ENCODE measurements around the gene PEX5L.

PEX5L gene

DNA sequence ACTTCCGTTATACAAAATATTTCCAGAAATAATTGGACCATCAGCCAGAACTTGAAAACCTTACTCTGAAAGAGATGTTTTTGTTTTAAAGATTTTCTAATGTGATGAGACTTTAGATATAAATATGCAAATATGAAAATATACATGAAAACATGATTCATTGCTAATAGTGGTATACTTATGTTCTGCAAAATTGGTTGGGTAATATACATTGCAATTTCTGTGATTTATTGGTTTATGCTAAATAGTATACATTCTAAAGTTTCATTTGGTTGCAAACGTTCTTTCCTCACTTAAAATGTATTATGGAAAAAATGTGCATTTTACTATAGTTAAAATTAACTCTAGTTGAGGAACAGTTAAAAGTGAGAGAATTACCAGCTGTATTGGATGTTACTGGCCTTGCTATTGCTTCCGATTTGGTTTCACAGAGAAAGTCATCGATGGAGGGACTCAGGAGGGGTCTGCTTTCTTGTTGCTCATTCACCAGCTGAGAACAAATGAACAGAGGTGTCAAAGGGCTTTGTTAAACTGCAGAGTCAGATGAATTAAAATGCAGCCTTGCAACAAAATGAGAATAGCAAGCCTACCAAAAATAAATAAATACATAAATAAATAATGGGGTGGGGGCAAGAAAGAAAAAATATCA lies 149.3 kb downstream of the PEX5L start:
- no peak for DNase-seq

DNA sequence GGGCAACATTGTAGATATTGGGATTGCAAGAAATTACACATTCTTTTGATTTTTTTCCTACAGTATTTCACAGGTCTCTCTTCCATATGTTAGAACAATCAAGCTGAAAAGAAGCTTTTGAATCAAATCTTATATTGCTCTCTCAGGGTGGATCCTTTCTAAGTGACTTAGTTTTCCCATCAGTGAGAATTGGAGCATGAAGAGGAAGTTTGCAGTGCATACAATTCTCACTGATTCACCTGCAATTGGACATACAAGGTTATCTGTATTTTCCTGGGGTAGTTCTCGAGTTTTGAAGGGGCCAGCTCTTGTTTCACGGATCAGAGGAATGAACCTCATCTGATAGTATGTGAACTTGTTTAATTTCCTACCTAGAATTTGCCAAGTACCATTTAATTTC lies 150.8 kb downstream of the PEX5L start:
- DNase-seq = no peak

DNA sequence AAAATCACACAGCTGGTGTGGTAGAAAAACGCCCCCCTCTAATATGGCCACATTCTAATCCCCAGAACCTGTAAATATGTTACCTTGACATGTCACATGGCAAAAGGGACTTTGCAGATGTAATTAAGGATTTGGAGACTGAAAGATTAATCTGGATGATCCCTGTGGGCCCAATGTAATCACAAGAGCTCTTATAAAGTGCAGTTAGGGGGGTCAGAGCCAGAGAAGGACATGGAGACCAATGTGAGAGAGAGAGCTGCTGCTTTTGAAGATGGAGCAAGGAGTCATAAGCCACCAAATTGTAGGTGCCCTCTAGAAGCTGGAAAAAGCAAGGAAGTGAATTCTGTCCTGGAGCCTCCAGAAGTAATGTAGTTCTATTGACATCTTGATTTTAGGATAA lies 152.6 kb downstream of the PEX5L start:
- no peak for DNase-seq

DNA sequence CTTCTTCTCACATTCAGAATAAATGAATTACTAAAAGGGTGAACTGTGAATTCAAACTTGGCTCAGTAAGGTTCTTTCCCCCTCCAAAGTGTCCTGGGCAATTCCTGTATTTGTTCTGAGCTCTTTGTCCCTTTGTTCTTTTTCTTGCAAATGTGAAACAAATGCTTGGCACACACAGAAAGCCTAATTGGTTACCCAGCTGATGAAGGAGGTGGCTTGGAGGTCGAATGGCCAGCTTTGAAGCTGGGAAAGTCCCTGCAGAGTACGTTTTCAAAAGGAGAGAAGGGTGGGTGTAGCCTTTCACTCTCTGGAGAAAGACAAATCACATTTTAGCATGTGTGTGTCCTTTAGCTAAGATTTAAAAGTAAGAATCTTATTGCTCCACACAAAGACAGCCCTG lies 154.4 kb downstream of the PEX5L start:
- no peak for DNase-seq

DNA sequence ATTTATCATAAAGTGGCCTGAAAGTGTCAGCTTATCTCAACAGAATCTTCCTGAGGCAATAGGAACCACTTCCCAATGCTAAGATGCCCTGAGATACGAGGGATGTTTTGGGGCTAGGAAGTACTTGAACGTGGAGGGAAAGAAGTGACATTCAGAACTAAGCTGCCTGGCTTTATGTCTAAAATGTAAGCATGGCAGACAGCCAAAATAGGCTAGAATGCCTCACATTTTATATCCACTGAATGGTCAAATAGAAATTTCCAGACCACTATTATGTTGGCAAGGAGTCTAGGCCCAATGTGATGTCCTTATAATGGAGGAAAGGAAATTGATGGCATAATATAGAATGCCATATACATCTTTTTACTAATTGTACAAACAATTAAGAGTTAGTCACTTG lies 154.9 kb downstream of the PEX5L start:
- no peak for DNase-seq

DNA sequence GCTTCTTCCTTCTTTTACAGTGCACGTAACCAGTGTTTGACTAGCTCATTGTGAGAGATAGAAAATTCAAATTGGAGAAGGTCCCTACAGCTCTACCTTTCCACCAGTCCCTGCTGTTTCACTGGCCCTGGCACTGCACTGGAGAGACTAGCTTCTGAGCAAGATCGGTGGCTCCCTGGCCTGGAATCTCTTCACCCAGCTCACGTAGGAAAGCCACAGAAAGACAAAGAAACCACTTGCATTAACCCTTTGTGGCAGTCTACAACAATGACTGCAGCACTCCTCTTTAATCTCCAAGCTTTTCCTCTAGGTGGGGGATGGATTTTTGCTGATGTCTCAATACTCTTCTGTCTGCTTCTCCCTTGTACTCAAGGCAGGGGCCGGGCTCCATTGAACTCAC lies 155.9 kb downstream of the PEX5L start:
- no peak for DNase-seq

DNA sequence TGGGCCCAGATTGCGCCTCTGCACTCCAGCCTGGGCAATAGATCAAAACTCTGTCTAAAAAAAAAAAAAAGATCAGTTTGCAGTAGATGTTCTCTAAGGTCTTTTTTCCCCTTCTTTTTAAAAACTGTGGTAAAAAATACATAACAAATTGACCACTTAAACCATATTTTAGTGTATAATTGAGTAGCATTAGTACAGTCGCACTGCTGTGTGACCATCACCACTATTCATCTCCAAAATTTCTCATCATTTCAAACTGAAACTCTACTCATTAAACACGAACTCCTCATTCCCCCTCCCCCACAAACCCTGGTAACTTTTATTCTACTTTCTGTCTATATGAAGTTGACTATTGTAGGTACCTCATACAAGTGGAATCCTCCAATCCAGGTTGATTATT lies 160.3 kb downstream of the PEX5L start:
- DNase-seq = no peak

DNA sequence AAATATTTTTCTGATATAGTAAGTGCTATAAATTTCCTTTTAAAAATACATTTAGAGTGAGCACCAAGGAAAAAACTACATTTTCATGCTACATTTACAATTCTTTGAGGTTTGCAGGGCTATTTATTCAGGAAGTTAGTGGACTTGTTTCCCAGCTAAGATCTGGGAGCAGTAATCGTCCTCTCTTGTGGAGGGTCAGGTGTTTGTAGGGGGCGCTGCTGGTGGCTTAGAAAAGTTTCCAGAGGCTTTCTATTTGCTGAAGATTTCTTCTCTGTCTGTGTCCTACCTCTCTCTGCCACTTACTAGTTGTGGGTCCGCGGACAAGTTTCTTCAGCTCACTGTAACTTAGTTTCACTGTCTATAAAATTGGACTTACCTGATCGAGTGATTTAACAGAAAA lies 163.9 kb downstream of the PEX5L start:
- DNase-seq = no peak

DNA sequence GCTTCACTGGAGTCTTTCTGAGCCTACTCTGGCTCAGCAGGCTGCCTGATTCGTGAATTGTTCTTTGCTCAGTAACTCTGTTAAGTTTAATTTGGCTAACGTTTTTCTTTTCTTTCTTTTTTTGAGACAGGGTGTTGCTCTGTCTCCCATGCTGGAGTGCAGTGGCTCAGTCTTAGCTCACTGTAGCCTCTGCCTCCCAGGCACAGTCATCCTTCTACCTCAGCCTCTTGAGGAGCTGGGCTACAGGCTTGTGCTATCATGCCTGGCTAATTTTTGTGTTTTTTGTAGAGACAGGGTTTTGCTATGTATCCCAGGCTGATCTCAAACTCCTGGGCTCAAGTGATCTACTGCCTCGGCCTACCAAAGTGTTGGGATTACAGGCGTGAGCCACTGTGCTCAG lies 165.0 kb downstream of the PEX5L start:
- no peak for DNase-seq

DNA sequence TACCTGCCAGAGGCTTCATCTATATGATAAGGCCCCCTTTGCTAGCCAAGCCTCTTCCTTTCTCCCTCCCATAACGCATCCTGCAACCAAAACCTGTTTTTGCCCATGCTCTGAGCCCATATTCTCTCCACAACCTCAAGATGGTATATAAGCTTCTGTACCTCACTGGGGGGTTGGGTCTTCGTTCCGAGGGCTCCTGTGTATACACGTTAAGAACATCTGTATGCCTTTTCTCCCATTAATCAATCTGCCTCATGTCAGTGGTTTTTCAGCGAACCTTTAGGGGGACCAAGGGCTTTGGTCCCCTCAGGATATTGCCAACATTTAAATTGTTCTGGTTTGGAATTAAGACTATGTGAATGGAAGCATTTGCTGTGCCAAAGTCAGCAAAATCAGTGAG lies 168.0 kb downstream of the PEX5L start:
- DNase-seq = no peak

DNA sequence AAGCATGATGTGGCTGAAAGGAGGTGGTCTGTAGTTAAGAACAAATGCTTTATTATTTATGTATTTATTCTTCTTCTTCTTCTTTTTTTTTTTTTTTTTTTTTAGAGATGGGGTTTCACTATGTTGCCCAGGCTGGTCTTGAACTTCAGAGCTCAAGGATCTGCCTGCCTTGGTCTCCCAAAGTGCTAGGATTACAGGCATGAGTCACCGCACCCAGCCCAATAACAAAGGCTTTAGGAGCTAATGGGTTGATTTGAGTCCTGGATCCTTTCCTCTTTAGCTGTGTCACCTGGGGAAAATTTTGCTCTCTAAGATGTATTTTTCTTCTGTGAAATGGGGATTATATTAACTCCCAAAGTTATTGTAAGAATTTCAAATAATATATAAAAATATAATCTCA lies 168.8 kb downstream of the PEX5L start:
- DNase-seq = no peak

DNA sequence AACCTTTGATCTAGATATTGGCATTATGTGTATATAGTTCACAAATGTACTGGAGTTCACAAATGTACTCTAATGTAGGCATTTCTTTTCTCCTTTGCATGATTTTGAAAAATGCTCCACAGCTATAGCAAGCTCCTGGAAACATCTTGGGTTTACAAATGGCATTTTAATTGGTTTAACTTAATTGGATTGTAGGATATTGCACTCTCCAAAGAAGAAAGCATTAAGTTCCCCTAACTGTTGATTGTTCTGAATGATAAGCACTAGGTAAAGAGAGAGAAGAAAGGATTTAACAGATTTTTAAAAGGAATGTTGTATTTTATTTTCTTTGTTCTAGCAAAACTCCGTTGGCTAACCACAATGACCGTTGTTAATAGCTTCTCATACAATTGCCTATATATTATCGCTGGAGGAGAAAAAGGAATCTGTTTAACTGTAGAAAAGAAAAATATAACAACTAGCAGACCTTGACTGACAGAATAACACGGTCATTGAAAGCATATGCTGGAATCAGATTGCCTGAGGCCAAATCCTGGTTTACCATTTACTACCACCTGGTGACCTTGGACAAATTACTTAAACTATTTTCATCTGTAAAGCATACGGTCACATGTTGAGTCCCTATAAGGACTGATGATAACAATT lies 170.8 kb downstream of the PEX5L start:
- DNase-seq = no peak

DNA sequence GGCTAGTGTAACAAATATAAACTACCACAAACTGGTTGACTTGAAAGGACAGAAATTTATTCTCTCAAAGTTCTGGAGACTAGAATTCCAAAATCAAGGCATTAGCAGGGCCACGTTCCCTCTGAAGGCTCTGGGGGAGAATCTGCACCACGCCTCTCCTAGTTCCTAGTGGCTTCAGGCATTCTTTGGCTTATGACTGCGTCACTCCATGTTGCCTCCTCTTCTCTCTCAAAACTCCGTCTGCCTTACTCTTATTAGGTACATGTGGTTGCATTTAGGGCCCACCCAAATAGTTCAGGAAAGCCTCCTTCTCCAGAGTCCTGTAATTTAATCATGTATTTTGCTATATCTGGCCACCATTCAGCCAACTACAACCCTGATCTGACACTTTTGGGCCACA lies 174.8 kb downstream of the PEX5L start:
- no peak for DNase-seq

DNA sequence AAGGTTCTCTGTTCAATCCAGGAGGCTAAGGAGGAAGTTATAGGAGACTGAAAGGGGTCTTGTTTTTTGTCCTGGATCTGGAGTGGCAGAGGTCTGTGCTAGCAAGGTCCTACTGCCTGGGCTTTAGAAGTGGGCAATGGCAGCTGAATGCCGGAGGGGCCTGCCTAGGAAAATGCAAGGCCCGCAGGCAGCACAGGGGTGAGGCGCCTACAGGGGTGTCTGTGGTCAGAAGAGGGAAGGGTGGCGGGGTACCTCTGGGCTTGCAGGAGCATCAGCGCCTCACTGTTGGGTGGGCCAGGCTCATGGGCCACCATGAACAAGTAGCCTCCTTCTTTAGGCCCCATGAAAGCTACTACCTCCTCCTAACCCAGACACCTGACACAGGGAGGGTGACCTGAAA lies 175.4 kb downstream of the PEX5L start:
- no peak for DNase-seq

DNA sequence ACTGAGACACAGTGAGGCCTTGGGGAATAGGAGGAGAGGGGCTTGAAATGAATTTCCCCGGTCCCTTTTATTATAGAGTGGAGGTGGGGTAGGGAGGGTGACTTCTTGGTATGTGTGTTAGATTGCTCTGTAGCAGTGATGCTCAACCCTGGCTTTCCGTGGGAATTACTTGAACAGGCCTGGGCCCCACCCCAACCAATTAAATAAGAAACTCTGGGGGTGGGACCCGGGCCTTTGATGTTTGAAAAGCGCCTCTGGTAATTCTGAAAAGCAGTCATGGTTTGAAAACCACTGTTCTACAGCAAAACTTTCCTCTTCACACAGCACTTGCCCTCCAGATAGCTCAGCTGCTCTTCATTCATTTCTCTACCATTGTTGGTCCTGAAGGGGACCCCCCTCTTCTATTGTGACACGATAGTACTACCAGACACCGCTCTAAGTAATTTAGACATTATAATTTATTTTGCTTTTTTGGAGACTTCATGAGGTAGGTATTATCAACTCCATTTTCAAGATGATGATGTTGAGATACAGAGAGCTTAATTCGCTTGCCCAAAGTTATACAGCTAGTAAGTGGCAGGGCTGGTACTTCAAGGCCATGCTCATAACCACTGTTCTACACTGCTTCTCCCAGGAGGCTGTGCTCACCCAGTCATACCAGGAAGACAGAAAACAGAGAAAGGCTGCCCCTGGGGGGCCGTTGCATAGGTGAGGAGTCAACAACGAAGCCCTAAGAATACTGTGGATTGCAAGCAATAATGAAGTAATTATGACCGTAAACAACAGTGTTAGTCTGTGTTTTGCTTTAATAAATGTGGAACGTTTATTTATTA lies 176.2 kb downstream of the PEX5L start:
- DNase-seq = no peak

DNA sequence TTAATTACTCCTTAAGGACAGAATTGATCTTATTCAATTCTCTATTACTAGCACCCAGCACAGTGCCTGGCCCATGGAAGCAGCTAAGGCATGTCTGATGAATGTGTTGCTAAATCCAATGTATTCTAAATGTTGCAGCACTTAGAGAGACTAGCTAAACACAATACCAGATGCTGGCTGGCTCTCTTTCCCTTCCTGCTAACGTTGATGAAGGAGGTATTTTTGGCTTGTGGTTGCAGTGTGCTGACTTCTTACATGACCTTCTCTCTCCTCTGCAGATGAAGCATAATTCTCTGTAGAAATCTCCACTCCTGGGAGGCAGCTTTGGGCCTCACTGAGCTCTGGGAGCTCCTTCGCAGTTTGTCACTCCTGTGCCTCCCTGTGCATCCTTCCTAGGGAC lies 183.6 kb downstream of the PEX5L start:
- peak; percentile 42 for DNase-seq

DNA sequence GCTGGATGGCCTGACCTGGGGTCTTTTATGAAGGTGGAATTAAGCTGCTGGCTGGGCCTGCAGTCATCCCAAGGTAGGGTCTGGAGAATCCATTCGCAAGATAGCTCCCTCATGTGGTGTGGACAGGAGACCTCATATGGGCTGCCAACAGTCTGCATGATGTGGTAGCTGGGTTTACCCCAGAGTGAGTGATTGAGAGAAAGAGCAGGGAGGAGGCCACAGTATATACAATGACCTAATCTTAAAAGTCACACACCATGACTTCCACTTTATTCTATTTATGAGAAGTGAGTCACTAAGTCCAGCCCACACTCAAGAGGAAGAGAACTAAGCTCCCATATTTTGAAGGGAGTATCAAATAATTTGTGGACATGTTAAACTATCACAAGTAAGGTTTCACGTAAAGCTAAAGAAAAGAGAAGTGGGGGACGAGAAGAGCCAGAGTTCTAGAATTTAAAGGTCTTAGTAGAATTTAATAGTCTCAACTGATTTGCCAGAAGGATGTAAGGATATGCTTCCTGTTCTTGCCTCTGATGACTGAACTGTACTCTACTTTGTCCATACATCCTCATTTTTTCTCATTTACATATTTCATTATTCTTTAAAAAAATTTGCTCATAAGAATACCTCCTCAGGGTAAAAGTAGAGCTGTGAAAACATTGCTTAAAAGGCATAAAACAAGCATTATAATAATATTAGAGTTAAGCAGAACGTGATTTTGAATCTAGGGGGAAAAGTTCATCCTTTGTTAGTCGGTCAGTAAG lies 184.4 kb downstream of the PEX5L start:
- no peak for DNase-seq

DNA sequence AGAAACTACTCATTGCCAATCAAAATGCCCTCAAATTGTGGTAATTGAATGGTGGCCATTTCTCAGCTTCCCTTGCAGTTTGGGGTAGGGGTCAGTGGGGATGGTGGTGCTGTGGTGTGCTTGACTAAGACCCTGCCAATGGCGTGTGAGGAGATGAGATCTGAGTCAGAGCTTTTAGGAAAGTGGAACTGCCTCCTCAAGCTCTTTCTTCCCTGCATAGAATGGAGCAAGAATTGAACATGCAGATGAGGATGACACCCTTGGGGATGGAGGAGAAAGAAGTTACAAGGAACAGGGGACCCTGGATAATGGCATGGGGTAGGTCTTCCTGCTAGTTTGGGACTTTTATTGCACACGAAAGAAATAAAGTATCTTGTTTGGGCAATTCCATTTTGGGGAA lies 188.0 kb downstream of the PEX5L start:
- DNase-seq = no peak

DNA sequence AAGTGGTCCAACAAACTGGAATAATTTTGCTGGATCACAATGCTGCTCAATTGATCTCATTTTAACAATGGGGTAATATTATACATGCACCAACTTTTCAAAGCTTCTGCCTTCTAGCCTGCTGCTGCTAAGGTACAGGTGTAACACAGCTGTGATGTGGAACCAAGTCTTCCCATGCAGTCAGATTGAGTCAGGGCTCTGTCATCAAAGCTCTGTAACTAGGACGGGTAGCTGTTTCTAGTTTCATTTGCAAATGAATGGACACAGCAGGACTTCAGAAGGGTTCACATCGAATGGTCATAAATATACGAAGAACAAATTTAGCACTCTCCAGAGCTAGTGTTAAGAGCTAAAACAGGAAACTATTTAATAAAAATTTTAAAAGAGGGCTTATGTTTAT lies 194.7 kb downstream of the PEX5L start:
- no peak for DNase-seq

DNA sequence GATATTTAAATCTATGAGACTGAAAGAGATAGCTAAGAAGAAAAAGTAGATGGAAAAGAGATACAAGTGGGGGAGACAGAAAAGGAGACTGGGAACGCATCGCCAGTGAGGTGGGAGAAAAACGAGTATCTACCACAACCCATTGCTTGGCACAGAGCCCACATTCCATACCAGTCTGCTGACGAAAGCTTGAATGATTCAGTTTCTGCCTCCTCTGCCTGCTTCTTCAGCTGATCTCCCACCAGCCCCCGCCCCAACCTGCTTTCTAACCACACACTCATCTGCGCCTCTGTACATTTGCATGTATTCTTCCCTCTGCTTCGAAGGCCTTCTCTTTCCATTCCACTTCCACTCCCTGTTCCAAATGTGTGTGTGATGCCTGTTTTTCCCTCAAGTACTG lies 195.8 kb downstream of the PEX5L start:
- DNase-seq = no peak

DNA sequence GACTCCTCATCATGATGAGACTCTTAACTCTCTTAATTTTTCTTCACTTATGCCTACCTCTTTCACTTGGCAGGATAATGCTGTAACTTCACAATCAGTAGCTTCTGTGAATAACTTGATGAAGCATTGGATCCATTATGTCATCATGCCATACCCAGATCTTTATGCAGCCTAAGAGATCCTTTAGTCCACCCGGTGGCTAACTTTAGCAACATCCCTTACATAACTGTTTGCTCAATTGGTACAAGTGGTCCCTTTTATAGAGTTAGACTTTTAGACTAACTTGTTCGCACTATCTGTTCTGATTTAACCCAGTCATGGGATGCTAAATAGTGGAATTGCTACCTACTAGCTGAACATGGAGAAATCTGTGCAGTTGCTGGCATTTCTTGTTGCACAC lies 199.4 kb downstream of the PEX5L start:
- DNase-seq = no peak

DNA sequence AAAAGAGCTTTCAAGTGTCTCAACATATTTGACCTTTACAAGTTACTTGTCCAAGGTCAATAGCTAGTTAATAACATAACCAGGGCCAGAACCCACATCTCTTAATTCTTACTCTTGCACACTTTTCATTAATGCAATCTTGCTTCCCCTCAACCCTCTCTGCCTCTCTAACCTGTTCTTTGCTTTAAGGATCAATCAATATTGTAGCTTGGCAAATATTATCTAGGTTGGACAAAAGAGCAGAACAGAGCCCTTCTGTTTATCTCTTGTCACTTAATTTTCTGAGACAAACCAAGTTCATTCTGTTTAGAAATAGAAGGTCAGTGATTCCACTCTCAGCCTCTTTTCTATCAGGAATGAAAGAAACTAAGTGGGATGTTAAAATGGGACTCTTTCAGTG lies 203.4 kb downstream of the PEX5L start:
- no peak for DNase-seq

DNA sequence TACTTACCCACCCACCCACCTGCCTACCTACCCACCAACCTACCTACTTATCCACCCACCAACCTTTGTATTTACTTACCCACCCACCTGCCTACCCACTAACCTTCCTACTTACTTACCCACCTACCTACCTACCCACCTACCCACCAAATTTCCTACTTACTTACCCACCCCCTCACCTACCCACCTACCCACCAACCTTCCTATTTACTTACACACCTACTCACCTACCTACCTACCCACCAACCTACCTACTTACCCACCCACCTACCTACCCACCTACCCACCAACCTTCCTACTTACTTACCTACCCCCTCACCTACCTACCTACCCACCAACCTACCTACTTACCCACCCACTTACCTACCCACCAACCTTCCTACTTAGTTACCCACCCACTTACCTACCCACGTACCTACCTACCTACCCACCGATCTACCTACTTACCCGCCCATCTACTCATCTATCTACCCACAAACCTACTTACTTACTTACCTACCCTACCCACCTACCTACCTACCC lies 204.3 kb downstream of the PEX5L start:
- DNase-seq = no peak
